Kidney (tissue), 14 donors: Measurements from ENCODE around the gene KDM4E. TPM values are rescaled to one million over a fixed set of nuclear protein-coding genes. Genes with fewer than 3 reads are reported as not detected.
"Not testable (repeated sequence)": the region's sequence is repeated elsewhere in the genome, so short reads cannot be mapped to it uniquely, and the experiment has no call there.

ENCODE experiments used
- DNase-seq, 5 donors: peaks; one replicate each; pipeline ENCODE4 v3.0.0-alpha.2; 2013 to 2020
- FAIRE-seq: peaks from 2 replicates; lab custom pipeline; 2012; peaks lifted over from hg19 to GRCh38; lab: Jason Lieb, UNC
- H3K27ac ChIP-seq, 2 donors: one replicate each; pipeline ENCODE4 v1.7.0; 2013; ENCODE audit warnings: low read depth in 2 of 2, low read length in 2 of 2, inconsistent platforms in 1 of 2
- H3K27me3 ChIP-seq: one replicate; pipeline ENCODE4 v1.7.1; 2013; ENCODE audit warnings: low read length, inconsistent platforms; ENCODE audit not compliant: control insufficient read depth, insufficient read depth
- H3K36me3 ChIP-seq, 3 donors: one replicate each; pipeline versions ENCODE4 v1.7.0 to v1.7.1; 2013; ENCODE audit warnings: low read length in 3 of 3, control low read depth in 1 of 3, inconsistent platforms in 1 of 3; ENCODE audit not compliant: insufficient read depth in 3 of 3, control insufficient read depth in 2 of 3
- H3K4me1 ChIP-seq, 3 donors: one replicate each; pipeline versions ENCODE4 v1.7.0 to v1.7.1; 2013; ENCODE audit warnings: low read length in 3 of 3, inconsistent platforms in 1 of 3, low read depth in 1 of 3; ENCODE audit not compliant: control insufficient read depth in 2 of 3, insufficient read depth in 2 of 3
- H3K4me3 ChIP-seq, 3 donors: one replicate each; pipeline versions ENCODE4 v1.7.0 to v1.8.1; 2013; ENCODE audit warnings: low read length in 3 of 3, control low read depth in 1 of 3, inconsistent platforms in 1 of 3
- H3K9ac ChIP-seq, 3 donors: one replicate each; pipeline versions ENCODE4 v1.7.0 to v1.7.1; 2013; ENCODE audit warnings: low read length in 3 of 3, control low read depth in 1 of 3, inconsistent platforms in 1 of 3
- H3K9me3 ChIP-seq, 3 donors: one replicate each; pipeline versions ENCODE4 v1.7.0 to v1.7.1; 2013; ENCODE audit warnings: low read length in 3 of 3, control low read depth in 1 of 3, inconsistent platforms in 1 of 3; ENCODE audit not compliant: control insufficient read depth in 2 of 3, insufficient read depth in 1 of 3
- intact Hi-C: fragments of 100-400 bp; cut with DNase I; formaldehyde crosslinking; loops from one replicate; pipeline ENCODE4 v1.11.1; 2022
- polyA plus RNA-seq: library from polyadenylated mRNA; stranded (reverse); fragments of 350-450 nt; fragmentation: Illumina TruSeq; extraction: RNeasy Lipid Tissue Mini Kit (QIAGEN cat#74804); gene quantifications from one replicate; pipeline ENCODE4 v1.2.3, GENCODE V29; 2014; ENCODE audit warnings: low read depth, low replicate concordance; ENCODE audit not compliant: insufficient read depth
- total RNA-seq: library from RNA; stranded (reverse); fragmentation: NEBNext Ultra II Directional; extraction: Animal tissue kit (Norgen Biotek cat#: 25700); gene quantifications from one replicate; pipeline ENCODE4 v1.2.1, GENCODE V29; 2021
- TF ChIP-seq, protein P1 (sequence below): IDR thresholded peaks from 3 replicates; pipeline ENCODE4 v1.5.1; 2012; ENCODE audit warnings: mild to moderate bottlenecking, moderate library complexity, borderline replicate concordance; ENCODE audit not compliant: insufficient read depth; ENCODE audit errors: extremely low read depth
- donor health status: control.
- donor health status: control.
- donor health status: control.
- donor health status: control.
- donor health status: control.
- donor health status: DM: yes; HTN: yes; CAD: no.
- donor health status: Normal renal cell carcinoma (clear cell type).

KDM4E gene
- total and polyA plus RNA-seq, 2 donors from 2014 or later: not detected

- H3K36me3 ChIP-seq: no peaks in the 10 kb centered on the region
- FAIRE-seq (no peak), DNase-seq (no peak)
- H3K9ac ChIP-seq: no peak overlapping the region
- no peak overlapping the region for H3K4me3 ChIP-seq
- TF ChIP-seq, protein P1, sequence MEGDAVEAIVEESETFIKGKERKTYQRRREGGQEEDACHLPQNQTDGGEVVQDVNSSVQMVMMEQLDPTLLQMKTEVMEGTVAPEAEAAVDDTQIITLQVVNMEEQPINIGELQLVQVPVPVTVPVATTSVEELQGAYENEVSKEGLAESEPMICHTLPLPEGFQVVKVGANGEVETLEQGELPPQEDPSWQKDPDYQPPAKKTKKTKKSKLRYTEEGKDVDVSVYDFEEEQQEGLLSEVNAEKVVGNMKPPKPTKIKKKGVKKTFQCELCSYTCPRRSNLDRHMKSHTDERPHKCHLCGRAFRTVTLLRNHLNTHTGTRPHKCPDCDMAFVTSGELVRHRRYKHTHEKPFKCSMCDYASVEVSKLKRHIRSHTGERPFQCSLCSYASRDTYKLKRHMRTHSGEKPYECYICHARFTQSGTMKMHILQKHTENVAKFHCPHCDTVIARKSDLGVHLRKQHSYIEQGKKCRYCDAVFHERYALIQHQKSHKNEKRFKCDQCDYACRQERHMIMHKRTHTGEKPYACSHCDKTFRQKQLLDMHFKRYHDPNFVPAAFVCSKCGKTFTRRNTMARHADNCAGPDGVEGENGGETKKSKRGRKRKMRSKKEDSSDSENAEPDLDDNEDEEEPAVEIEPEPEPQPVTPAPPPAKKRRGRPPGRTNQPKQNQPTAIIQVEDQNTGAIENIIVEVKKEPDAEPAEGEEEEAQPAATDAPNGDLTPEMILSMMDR: no peak
- intact Hi-C loops: no loop called here
- no peaks in the 10 kb centered on the region for H3K9me3 ChIP-seq
- H3K27ac ChIP-seq: no peak overlapping the region
- H3K4me1 ChIP-seq: no peaks in the 10 kb centered on the region
- no peaks in the 10 kb centered on the region for H3K27me3 ChIP-seq
Measured at GRCh38 chr11:95016139-95016538, 8.9 kb upstream of the KDM4E start.

- intact Hi-C loops, H3K9ac ChIP-seq, H3K4me3 ChIP-seq, H3K36me3 ChIP-seq, H3K27ac ChIP-seq, H3K9me3 ChIP-seq, FAIRE-seq, DNase-seq, H3K27me3 ChIP-seq, H3K4me1 ChIP-seq: not testable (repeated sequence)
Measured at GRCh38 chr11:95021468-95021867, 3.6 kb upstream of the KDM4E start.

GRCh38 chr11:95025594-95025993 lies 536 bp downstream of the KDM4E start:
- H3K9me3 ChIP-seq, H3K36me3 ChIP-seq, H3K4me3 ChIP-seq, H3K4me1 ChIP-seq, H3K9ac ChIP-seq, H3K27ac ChIP-seq, H3K27me3 ChIP-seq, intact Hi-C loops, DNase-seq, FAIRE-seq: not testable (repeated sequence)

DNA sequence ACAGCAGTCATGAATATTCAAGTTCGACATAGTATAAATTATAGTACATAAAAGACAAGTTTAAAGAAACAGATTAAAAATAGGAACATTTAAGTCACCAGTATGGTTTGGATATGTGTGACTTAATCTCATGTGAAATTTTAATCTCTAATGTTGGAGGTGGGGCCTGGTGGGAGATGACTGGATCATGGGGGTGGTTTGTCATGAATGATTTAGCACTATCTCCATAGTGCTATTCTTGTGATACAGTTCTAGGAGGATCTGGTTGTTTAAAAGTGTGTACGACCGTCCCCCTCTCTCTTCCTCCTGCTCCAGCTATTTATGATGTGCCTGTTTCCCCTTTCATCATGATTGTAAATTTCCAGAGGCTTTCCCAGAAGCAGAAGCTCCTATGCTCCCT lies 3.3 kb downstream of the KDM4E start:
- FAIRE-seq (no peak), DNase-seq (peak in 1 of 5 donors; percentile 7)
- Histone ChIP-seq H3K36me3 (no peaks in the 10 kb centered on the region), H3K4me3 (no peak overlapping the region), H3K9ac (no peak overlapping the region), H3K9me3 (no peaks in the 10 kb centered on the region), H3K4me1 (no peaks in the 10 kb centered on the region), H3K27ac (no peak overlapping the region), H3K27me3 (no peaks in the 10 kb centered on the region)
- intact Hi-C loops: no loop called here
- TF ChIP-seq, protein P1: no peak

DNA sequence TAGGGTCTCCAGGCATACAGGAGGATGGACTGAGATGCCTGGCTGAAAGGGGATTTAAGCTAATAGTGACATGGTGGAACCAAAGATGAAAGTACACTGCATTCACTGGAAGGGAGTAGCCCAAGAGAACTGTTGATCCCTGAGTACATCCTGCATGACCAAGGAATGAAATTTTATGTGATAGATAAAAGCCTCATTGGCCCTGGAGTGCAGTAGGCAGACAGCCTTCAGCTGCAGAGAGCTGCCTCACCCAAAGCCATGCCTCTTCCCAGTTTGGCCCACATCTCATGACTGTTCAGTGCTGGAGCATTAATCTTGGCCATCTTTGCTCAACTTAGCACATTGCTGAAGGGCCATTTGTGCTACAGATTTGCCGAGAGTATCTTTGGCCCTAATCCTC lies 8.0 kb downstream of the KDM4E start:
- TF ChIP-seq, protein P1: no peak
- FAIRE-seq: no peak
- no peaks in the 10 kb centered on the region for H3K4me1 ChIP-seq
- no peak overlapping the region for H3K27ac ChIP-seq
- no peaks in the 10 kb centered on the region for H3K9me3 ChIP-seq
- H3K4me3 ChIP-seq: no peak overlapping the region
- H3K27me3 ChIP-seq: no peaks in the 10 kb centered on the region
- intact Hi-C loops: no loop called here
- no peak overlapping the region for H3K9ac ChIP-seq
- DNase-seq: no peak
- H3K36me3 ChIP-seq: no peaks in the 10 kb centered on the region
